ENCODE measurements around the gene SLC28A1.

GRCh38 chr15:84834969-84835368, 49.5 kb upstream of the SLC28A1 start:
- no peak for TF ChIP-seq CTCF (IDR thresholded peaks at IDR 0.05)
- TF ChIP-seq TAF1 (IDR thresholded peaks at IDR 0.05; ENCODE audit: borderline replicate concordance, low read depth, low read length): no peak
- no peak for TF ChIP-seq MAX (IDR thresholded peaks at IDR 0.05; ENCODE audit: low read depth)
- no peak for TF ChIP-seq TCF12 (IDR thresholded peaks at IDR 0.05)
- no peak for TF ChIP-seq RAD21 (IDR thresholded peaks at IDR 0.05; ENCODE audit: low read length)
- no peak for TF ChIP-seq GABPA (IDR thresholded peaks at IDR 0.05; ENCODE audit: low read depth)
- no peak for TF ChIP-seq REST (IDR thresholded peaks at IDR 0.05; ENCODE audit: low read depth, low read length)
- no peak for TF ChIP-seq RXRA (IDR thresholded peaks at IDR 0.05; ENCODE audit: borderline replicate concordance, low read depth)
- no peak for TF ChIP-seq SIN3A (IDR thresholded peaks at IDR 0.05; ENCODE audit: borderline replicate concordance, low read depth, low read length)
- TF ChIP-seq EP300 (IDR thresholded peaks at IDR 0.05; ENCODE audit: borderline replicate concordance in 1 of 2, low read depth in 1 of 2, low read length in 1 of 2): no peak
- no peak for TF ChIP-seq YY1 (IDR thresholded peaks at IDR 0.05; ENCODE audit: low read depth)

All from SK-N-SH (cell line).